CD14-positive monocyte (primary cell): ENCODE measurements around the gene THSD1. TPM values are rescaled to one million over a fixed set of nuclear protein-coding genes. Genes with fewer than 3 reads are reported as not detected.
"Not testable (repeated sequence)": the region's sequence is repeated elsewhere in the genome, so short reads cannot be mapped to it uniquely, and the experiment has no call there.

Experiments
- DNase-seq, 3 donors: peaks; one replicate each; pipeline ENCODE4 v3.0.0-alpha.2; 2011 to 2022
- H2AFZ ChIP-seq: 2 replicates; pipeline ENCODE4 v1.6.0; 2012; ENCODE audit warnings: mild to moderate bottlenecking, low read depth, low read length, inconsistent platforms; ENCODE audit not compliant: insufficient read depth, poor library complexity, severe bottlenecking
- H3K27ac ChIP-seq, 2 donors: 1 replicate in 1 of 2; 2 replicates in 1 of 2; pipeline ENCODE4 v1.5.1; 2012 to 2013; ENCODE audit warnings: low read length in 2 of 2, control low read depth in 1 of 2, inconsistent platforms in 1 of 2, low read depth in 1 of 2, mild to moderate bottlenecking in 1 of 2
- H3K27me3 ChIP-seq, 2 donors: one replicate each; pipeline versions ENCODE4 v1.6.0 to v1.6.1; 2011 to 2013; ENCODE audit warnings: low read length in 2 of 2; ENCODE audit not compliant: control insufficient read depth in 2 of 2, insufficient read depth in 2 of 2
- H3K36me3 ChIP-seq, 2 donors: replicated peaks in 1 of 2; 1 replicate in 1 of 2; 2 replicates in 1 of 2; pipeline versions ENCODE4 v1.5.1 to v1.6.1; 2012 to 2013; ENCODE audit warnings: low read length in 2 of 2, control low read depth in 1 of 2, inconsistent platforms in 1 of 2, mild to moderate bottlenecking in 1 of 2; ENCODE audit not compliant: insufficient read depth in 2 of 2, control insufficient read depth in 1 of 2
- H3K4me1 ChIP-seq, 2 donors: 1 replicate in 1 of 2; 2 replicates in 1 of 2; pipeline versions ENCODE4 v1.5.1 to v1.6.1; 2012 to 2013; ENCODE audit warnings: low read length in 2 of 2, control low read depth in 1 of 2, inconsistent platforms in 1 of 2, mild to moderate bottlenecking in 1 of 2, moderate library complexity in 1 of 2; ENCODE audit not compliant: insufficient read depth in 2 of 2, control insufficient read depth in 1 of 2
- H3K4me2 ChIP-seq: replicated peaks from 2 replicates; pipeline ENCODE3; 2012; ENCODE audit warnings: low read length, moderate library complexity, mild to moderate bottlenecking; ENCODE audit not compliant: poor library complexity, severe bottlenecking; ENCODE audit errors: extremely low read depth
- H3K4me3 ChIP-seq, 3 experiments: fragments of 200-600 bp in 1 of 3; sonication (generic) in 1 of 3; replicated peaks in 1 of 3; 1 replicate in 2 of 3; 2 replicates in 1 of 3; pipeline ENCODE4 v1.5.1; 2011 to 2013; ENCODE audit warnings: low read length in 3 of 3, mild to moderate bottlenecking in 3 of 3, control low read depth in 2 of 3, low read depth in 2 of 3, inconsistent platforms in 1 of 3, moderate library complexity in 1 of 3
- H3K79me2 ChIP-seq: 2 replicates; pipeline ENCODE4 v1.6.0; 2012; ENCODE audit warnings: mild to moderate bottlenecking, control low read depth, inconsistent platforms, low read length, moderate library complexity; ENCODE audit not compliant: insufficient read depth
- H3K9ac ChIP-seq: 2 replicates; pipeline ENCODE4 v1.6.0; 2017; ENCODE audit warnings: low read length, mild to moderate bottlenecking; ENCODE audit not compliant: insufficient read depth, poor library complexity, severe bottlenecking
- H3K9me3 ChIP-seq, 2 donors: replicated peaks in 1 of 2; 1 replicate in 1 of 2; 2 replicates in 1 of 2; pipeline versions ENCODE4 v1.5.1 to v1.6.1; 2012 to 2013; ENCODE audit warnings: low read length in 2 of 2, control low read depth in 1 of 2; ENCODE audit not compliant: control insufficient read depth in 1 of 2, insufficient read depth in 1 of 2
- H4K20me1 ChIP-seq: 2 replicates; pipeline ENCODE4 v1.6.0; 2012; ENCODE audit warnings: mild to moderate bottlenecking, low read length, control low read depth, moderate library complexity; ENCODE audit not compliant: insufficient read depth
- H3K27ac Mint-ChIP-seq, 7 donors: one replicate each; pipeline ENCODE4 v1.8.0; 2020; ENCODE audit warnings: mild to moderate bottlenecking in 7 of 7, mixed read lengths in 7 of 7, moderate library complexity in 6 of 7, inconsistent platforms in 2 of 7
- H3K27me3 Mint-ChIP-seq, 3 donors: one replicate each; pipeline ENCODE4 v1.8.0; 2021 to 2022; ENCODE audit warnings: low read depth in 3 of 3, mild to moderate bottlenecking in 3 of 3, mixed read lengths in 3 of 3, moderate library complexity in 3 of 3, inconsistent platforms in 1 of 3
- H3K36me3 Mint-ChIP-seq, 2 donors: one replicate each; pipeline ENCODE4 v1.8.0; 2020; ENCODE audit warnings: mixed read lengths in 2 of 2, inconsistent platforms in 1 of 2, mild to moderate bottlenecking in 1 of 2
- H3K4me1 Mint-ChIP-seq: one replicate; pipeline ENCODE4 v1.8.0; 2020; ENCODE audit warnings: mild to moderate bottlenecking, mixed read lengths
- H3K4me3 Mint-ChIP-seq, 2 donors: one replicate each; pipeline ENCODE4 v1.8.0; 2020; ENCODE audit warnings: mild to moderate bottlenecking in 2 of 2, mixed read lengths in 2 of 2, moderate library complexity in 1 of 2
- H3K9me3 Mint-ChIP-seq, 7 donors: one replicate each; pipeline ENCODE4 v1.8.0; 2020 to 2022; ENCODE audit warnings: mixed read lengths in 7 of 7, mild to moderate bottlenecking in 6 of 7, moderate library complexity in 6 of 7, inconsistent platforms in 2 of 7
- WGBS: methylation state at CpG from one replicate; pipeline ENCODE4 v1.1.5; 2013; ENCODE audit warnings: missing lambda C conversion rate; ENCODE audit not compliant: insufficient coverage; 5-methylcytosine and 5-hydroxymethylcytosine counted together
- intact Hi-C, 2 donors: fragments of 100-400 bp; cut with micrococcal nuclease; formaldehyde crosslinking; loops; one replicate each; pipeline versions ENCODE4 v1.15.0 to v1.15.1; 2023
- polyA plus RNA-seq, 3 donors: library from polyadenylated mRNA; depleted of rRNA in 1 of 3; unstranded in 2 of 3; stranded (reverse) in 1 of 3; fragments of 300-500 nt in 2 of 3; fragments of >200 nt in 1 of 3; fragmentation: Illumina TruSeq in 2 of 3; gene quantifications; 1 replicate in 2 of 3; 2 replicates in 1 of 3; pipeline ENCODE4 v1.2.3, GENCODE V29; 2012 to 2021
- small RNA-seq: library from RNA; depleted of rRNA; stranded (forward); fragments of <200 nt; gene quantifications from one replicate; pipeline ENCODE3, GENCODE V24; 2012; ENCODE audit warnings: low read depth; ENCODE audit not compliant: insufficient read length

The THSD1 gene
- polyA plus RNA-seq, 3 donors = 0.52 TPM; not detected in 2

DNA sequence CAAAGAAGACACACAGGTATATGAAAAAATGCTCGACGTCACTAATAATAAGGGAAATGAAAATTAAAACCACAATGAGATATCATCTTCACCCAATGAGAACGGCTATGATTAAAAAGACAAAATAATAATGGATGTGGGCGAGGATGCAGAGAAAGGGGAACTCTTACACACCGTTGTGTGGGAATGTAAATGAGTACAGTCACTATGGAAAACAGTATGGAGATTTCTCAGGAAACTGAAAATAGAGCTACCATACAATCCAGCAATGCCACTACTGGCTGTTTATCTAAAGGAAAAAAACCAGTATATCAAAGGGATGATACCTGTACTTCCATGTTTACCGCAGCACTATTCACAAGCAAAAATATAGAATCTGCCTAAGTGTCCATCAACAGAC, 74.1 kb downstream of the THSD1 start:
- H3K4me3 ChIP-seq, intact Hi-C loops, H4K20me1 ChIP-seq, H3K4me2 ChIP-seq, H3K27ac ChIP-seq, H3K4me3 Mint-ChIP-seq, H3K4me1 ChIP-seq, H3K9me3 Mint-ChIP-seq, DNase-seq, H3K27ac Mint-ChIP-seq, H3K4me1 Mint-ChIP-seq, H3K27me3 ChIP-seq, H3K9ac ChIP-seq, H3K36me3 Mint-ChIP-seq, H2AFZ ChIP-seq, H3K79me2 ChIP-seq, H3K27me3 Mint-ChIP-seq, H3K36me3 ChIP-seq, H3K9me3 ChIP-seq: not testable (repeated sequence)
- WGBS = no CpG with 5 or more reads among the region's 6 CpGs

Small RNA genes lying within 50 kb of the gene (small RNA-seq; reads per million reads assigned to genes)
- gene RNY4P24 = not detected

Other genes starting within 250 kb of the THSD1 start
- gene NEK3, start 246.6 kb downstream of the THSD1 start, polyA plus RNA-seq = 10 to 100 TPM in 1 of 3 donors, 1 to 10 TPM in 2; 5.7 to 13.7 (median 6.1) TPM
- gene VPS36, start 44.5 kb upstream of the THSD1 start, polyA plus RNA-seq = 10 to 100 TPM; 20.3 to 37.0 (median 25.2) TPM
- 10 to 100 TPM in 1 of 3 donors, 1 to 10 TPM in 2; 5.0 to 15.7 (median 7.8) TPM for gene CKAP2, start 49.3 kb upstream of the THSD1 start, polyA plus RNA-seq
- 1 to 10 TPM in 2 of 3 donors, under 1 TPM in 1; 0.79 to 6.8 (median 1.5) TPM for gene HNRNPA1L2, start 236.3 kb upstream of the THSD1 start, polyA plus RNA-seq
- 10 to 100 TPM; 18.1 to 40.1 (median 37.7) TPM for gene SUGT1, start 246.7 kb upstream of the THSD1 start, polyA plus RNA-seq